ENCODE results near the gene LYSMD1.

GRCh38 chr1:151189637-151190445 is 24.1 kb upstream of the LYSMD1 start, which contains the start of gene VPS72:
- TF ChIP-seq REST (IDR thresholded peaks at IDR 0.05; ENCODE audit: insufficient read depth in 1 of 2, low read depth in 2 of 2, low read length in 2 of 2) (peak; percentile 41 to 47; a peak in 2 of 4 replicates), POLR2AphosphoS5 (IDR thresholded peaks at IDR 0.05; ENCODE audit: low read depth, low read length) (peak; percentile 97), SIN3A (IDR thresholded peaks at IDR 0.05; ENCODE audit: borderline replicate concordance, insufficient read depth, low read length) (peak; percentile 89; the same call in 1 of the 2 replicates), FOXP2 (optimal IDR thresholded peaks at IDR 0.05; ENCODE audit: borderline replicate concordance, extremely low read depth, extremely low read length, insufficient read depth) (peak; percentile 51), TAF1 (IDR thresholded peaks at IDR 0.05; ENCODE audit: borderline replicate concordance, insufficient read depth, low read length) (peak; percentile 98)
